Measurements from ENCODE around the gene RELN. TPM values are rescaled to one million over a fixed set of nuclear protein-coding genes. Genes with fewer than 3 reads are reported as not detected.

Gene RELN
- total RNA-seq, 4 donors from 2014 or later: 0.57 to 4.2 (median 1.5) TPM

- TF ChIP-seq CTCF (IDR thresholded peaks at IDR 0.05; ENCODE audit: low read depth): no peak
These were observed 224.6 kb downstream of the RELN start for GRCh38 chr7:103764901-103765300.

GRCh38 chr7:103762877-103763276, 226.6 kb downstream of the RELN start:
- TF ChIP-seq CTCF (IDR thresholded peaks at IDR 0.05; ENCODE audit: low read depth): no peak

- TF ChIP-seq CTCF (IDR thresholded peaks at IDR 0.05; ENCODE audit: low read depth): no peak
These were observed 227.2 kb downstream of the RELN start for GRCh38 chr7:103762065-103762760.

- no peak for TF ChIP-seq CTCF (IDR thresholded peaks at IDR 0.05; ENCODE audit: low read depth)
These were observed 236.5 kb downstream of the RELN start for GRCh38 chr7:103752995-103753394.

GRCh38 chr7:103751311-103751880, 238.1 kb downstream of the RELN start:
- no peak for TF ChIP-seq CTCF (IDR thresholded peaks at IDR 0.05; ENCODE audit: low read depth)

GRCh38 chr7:103748680-103749079, 240.8 kb downstream of the RELN start:
- no peak for TF ChIP-seq CTCF (IDR thresholded peaks at IDR 0.05; ENCODE audit: low read depth)

GRCh38 chr7:103735377-103735776, 254.1 kb downstream of the RELN start:
- TF ChIP-seq CTCF (IDR thresholded peaks at IDR 0.05; ENCODE audit: low read depth): no peak
